PFSK-1 (cell line): ENCODE results near the gene CD52.

Experiments
- FOXP2 ChIP-seq: optimal IDR thresholded peaks from 2 replicates; pipeline ENCODE3; 2011; ENCODE audit warnings: borderline replicate concordance, control low read depth, inconsistent platforms; ENCODE audit not compliant: insufficient read depth; ENCODE audit errors: extremely low read length, extremely low read depth
- POLR2AphosphoS5 ChIP-seq: IDR thresholded peaks from 2 replicates; pipeline ENCODE4 v1.6.1; 2012; ENCODE audit warnings: low read depth, mild to moderate bottlenecking, control low read depth, low read length, moderate library complexity
- SIN3A ChIP-seq: IDR thresholded peaks from 2 replicates; pipeline ENCODE4 v1.6.1; 2012; ENCODE audit warnings: mild to moderate bottlenecking, low read length, moderate library complexity, borderline replicate concordance; ENCODE audit not compliant: insufficient read depth
- TAF1 ChIP-seq: IDR thresholded peaks from 2 replicates; pipeline ENCODE4 v1.6.1; 2012; ENCODE audit warnings: low read length, control low read depth, borderline replicate concordance; ENCODE audit not compliant: insufficient read depth
- TF ChIP-seq, protein P1 (sequence below), 2 experiments: IDR thresholded peaks; 2 replicates each; pipeline versions ENCODE4 v1.6.1 to v1.8.0; 2011 to 2012; ENCODE audit warnings: low read depth in 2 of 2, low read length in 2 of 2, control low read depth in 1 of 2, inconsistent platforms in 1 of 2, mild to moderate bottlenecking in 1 of 2, moderate library complexity in 1 of 2; ENCODE audit not compliant: insufficient read depth in 1 of 2

Gene CD52

DNA sequence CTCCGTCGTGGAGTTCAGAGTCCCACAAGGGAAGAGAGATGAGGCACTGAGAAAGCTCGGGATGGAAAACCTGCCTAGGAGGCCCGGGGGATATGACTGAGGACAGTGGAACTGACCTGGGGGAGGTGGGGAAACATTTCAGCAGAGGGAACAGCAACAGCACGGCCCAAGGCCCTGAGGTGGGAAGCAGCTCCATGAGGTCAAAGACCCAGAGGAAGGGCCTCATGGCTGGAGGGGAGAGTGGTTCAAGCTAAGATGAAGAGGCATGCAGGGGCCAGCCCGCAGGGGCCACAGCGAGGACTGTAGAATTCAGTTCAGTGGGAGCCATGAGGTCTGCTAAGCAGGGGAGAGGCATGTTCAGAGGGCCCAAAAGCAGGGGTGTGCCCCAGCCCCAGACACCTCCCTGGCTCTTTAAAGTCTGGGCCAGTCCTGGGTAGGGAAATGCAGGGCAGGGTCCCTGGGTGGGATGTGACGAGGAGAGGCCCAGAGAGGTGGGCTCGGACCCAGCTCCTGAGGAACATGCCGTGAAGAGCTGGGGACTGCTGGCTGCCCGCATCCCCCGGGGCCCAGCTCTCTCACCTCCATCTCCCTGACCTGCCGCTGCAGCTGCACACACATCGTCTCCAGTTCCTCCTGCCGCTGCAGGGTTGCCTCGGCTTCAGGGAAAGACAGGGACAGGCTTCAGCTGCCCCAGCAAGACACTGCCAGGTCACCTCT lies 21.3 kb upstream of the CD52 start:
- TF ChIP-seq, protein P1, sequence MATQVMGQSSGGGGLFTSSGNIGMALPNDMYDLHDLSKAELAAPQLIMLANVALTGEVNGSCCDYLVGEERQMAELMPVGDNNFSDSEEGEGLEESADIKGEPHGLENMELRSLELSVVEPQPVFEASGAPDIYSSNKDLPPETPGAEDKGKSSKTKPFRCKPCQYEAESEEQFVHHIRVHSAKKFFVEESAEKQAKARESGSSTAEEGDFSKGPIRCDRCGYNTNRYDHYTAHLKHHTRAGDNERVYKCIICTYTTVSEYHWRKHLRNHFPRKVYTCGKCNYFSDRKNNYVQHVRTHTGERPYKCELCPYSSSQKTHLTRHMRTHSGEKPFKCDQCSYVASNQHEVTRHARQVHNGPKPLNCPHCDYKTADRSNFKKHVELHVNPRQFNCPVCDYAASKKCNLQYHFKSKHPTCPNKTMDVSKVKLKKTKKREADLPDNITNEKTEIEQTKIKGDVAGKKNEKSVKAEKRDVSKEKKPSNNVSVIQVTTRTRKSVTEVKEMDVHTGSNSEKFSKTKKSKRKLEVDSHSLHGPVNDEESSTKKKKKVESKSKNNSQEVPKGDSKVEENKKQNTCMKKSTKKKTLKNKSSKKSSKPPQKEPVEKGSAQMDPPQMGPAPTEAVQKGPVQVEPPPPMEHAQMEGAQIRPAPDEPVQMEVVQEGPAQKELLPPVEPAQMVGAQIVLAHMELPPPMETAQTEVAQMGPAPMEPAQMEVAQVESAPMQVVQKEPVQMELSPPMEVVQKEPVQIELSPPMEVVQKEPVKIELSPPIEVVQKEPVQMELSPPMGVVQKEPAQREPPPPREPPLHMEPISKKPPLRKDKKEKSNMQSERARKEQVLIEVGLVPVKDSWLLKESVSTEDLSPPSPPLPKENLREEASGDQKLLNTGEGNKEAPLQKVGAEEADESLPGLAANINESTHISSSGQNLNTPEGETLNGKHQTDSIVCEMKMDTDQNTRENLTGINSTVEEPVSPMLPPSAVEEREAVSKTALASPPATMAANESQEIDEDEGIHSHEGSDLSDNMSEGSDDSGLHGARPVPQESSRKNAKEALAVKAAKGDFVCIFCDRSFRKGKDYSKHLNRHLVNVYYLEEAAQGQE (IDR thresholded peaks at IDR 0.05; ENCODE audit: insufficient read depth in 1 of 2, low read depth in 2 of 2, low read length in 2 of 2): no peak
- TF ChIP-seq SIN3A (no peak), POLR2AphosphoS5 (no peak), TAF1 (no peak), FOXP2 (no peak)

DNA sequence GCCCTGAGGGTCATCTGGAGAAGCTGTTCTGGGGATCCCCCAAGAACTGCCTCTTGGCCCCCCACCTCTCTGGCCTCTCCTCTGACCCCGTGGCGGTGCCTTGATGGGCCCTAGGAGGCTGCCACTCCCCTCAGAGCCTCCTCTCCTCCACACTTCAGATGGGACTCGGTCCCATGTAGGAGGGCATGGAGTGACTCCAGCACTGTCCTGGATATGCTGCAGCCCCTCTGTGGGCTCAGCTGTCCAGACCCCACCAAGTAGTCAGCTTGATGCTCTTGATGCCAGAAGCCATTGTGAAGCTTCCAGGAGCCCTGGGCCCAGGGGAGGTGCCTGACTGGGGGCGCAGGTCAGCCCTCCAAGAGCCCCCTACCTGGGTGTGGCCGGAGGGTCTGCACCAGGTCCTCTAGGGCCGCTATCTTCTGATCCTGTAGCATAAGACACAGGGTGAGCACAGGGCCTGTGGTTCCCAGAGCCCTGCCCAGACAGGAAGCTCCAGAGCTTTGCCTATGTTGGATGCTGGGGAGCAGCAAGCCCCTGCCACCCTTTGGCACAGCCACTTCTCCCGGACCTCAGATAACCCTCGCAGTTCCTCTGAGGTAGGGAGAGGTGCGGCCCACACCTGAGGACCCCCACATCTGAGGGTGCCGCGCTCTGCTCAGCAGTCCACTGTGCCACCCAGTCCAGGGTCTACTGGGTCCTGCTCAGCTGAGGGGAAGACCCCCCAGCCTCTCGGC lies 20.5 kb upstream of the CD52 start:
- TF ChIP-seq FOXP2: no peak
- TF ChIP-seq, protein P1 (IDR thresholded peaks at IDR 0.05; ENCODE audit: insufficient read depth in 1 of 2, low read depth in 2 of 2, low read length in 2 of 2): no peak
- TF ChIP-seq SIN3A: no peak
- no peak for TF ChIP-seq POLR2AphosphoS5
- TF ChIP-seq TAF1: no peak

DNA sequence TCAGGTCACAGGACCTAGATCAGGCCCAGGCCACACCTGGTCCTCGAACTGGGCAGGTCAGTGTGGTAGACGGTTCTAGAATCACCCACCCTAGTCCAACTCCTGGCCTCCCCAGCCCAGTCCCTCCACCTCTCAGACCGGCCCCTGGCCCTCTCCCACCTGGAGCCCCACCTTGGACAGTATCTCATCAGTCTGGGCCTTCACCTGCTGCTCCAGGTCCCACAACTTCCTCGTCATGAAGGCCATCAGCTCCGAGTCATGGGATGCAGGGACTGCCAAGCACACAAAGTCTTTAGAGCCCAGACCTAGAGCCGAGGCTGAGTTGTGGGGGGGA lies 20.0 kb upstream of the CD52 start:
- TF ChIP-seq, protein P1 (IDR thresholded peaks at IDR 0.05; ENCODE audit: insufficient read depth in 1 of 2, low read depth in 2 of 2, low read length in 2 of 2): no peak
- TF ChIP-seq TAF1: no peak
- no peak for TF ChIP-seq SIN3A
- no peak for TF ChIP-seq POLR2AphosphoS5
- no peak for TF ChIP-seq FOXP2

DNA sequence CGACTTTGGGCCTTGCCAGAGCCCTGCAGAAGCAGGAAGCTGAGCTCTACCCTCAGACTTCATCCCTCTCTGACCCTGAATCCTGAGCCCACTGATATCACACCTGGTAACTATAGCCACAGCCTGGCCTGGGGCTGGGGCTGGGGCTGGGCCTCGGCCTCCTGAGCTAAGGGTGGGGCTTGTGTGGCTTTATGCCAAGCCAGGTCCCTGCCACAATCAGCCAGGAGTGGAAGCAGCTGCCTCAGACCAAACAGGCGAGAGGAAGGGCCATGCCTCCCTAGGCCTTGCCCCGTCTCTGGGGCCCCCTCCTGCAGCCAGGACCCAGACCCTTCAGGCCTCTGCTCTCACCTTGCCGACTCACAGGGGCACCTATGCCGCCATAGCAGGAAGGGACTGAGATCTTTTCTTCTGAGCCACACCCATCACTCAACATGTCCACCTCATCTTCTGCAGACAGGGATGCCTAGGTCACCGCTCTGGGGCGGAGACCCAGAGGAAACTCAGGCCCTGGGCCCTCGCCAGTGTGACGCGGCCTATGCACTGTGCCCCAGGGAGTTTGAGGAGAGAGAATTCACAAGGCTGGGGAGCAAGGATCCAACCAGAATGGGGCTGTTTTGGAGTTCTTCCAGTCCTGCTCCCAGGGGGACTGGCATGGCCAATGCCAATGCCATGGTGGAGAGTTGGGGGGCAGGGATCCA lies 17.0 kb upstream of the CD52 start:
- TF ChIP-seq TAF1 (no peak), SIN3A (no peak), POLR2AphosphoS5 (no peak), FOXP2 (no peak)
- TF ChIP-seq, protein P1 (IDR thresholded peaks at IDR 0.05; ENCODE audit: insufficient read depth in 1 of 2, low read depth in 2 of 2, low read length in 2 of 2): no peak
